ENCODE results near the gene HSD17B12.

GRCh38 chr11:43874738-43875137, 194.2 kb downstream of the HSD17B12 start:
- TF ChIP-seq CTCF (IDR thresholded peaks at IDR 0.05) (no peak), POLR2AphosphoS5 (IDR thresholded peaks at IDR 0.05) (no peak)
